Activated T-cell treated with anti-CD3 and anti-CD28 coated beads, Interleukin-2, amount 50 U/mL, for 72 hours (primary cell): ENCODE data around the gene EGLN3. TPM values are rescaled to one million over a fixed set of nuclear protein-coding genes. Genes with fewer than 3 reads are reported as not detected.
A peak's percentile ranks its signal among the peaks of the same experiment; 100 is the strongest.

ENCODE experiments used
- ATAC-seq, 2 donors: fragments of 150-1000 bp; cut with Tn5 transposase; replicated peaks in 1 of 2; 2 replicates each; pipeline ENCODE4 v1.10.0; 2021; ENCODE audit warnings: moderate library complexity in 2 of 2, mild to moderate bottlenecking in 1 of 2
- DNase-seq, 2 donors: peaks; one replicate each; pipeline ENCODE4 v3.0.0; 2021 to 2022; ENCODE audit warnings: mixed read lengths in 1 of 2
- H3K27ac Mint-ChIP-seq: one replicate; pipeline ENCODE4 v1.8.0; 2022; ENCODE audit warnings: mild to moderate bottlenecking, moderate library complexity, mixed read lengths
- H3K27me3 Mint-ChIP-seq: one replicate; pipeline ENCODE4 v1.8.0; 2022; ENCODE audit warnings: low read depth, mixed read lengths
- H3K36me3 Mint-ChIP-seq, 2 donors: one replicate each; pipeline ENCODE4 v1.8.0; 2022; ENCODE audit warnings: mixed read lengths in 2 of 2, mild to moderate bottlenecking in 1 of 2; ENCODE audit not compliant: insufficient read depth in 2 of 2
- H3K4me1 Mint-ChIP-seq: one replicate; pipeline ENCODE4 v1.8.0; 2022; ENCODE audit warnings: low read depth, mixed read lengths
- H3K4me3 Mint-ChIP-seq, 2 donors: one replicate each; pipeline ENCODE4 v1.8.0; 2022; ENCODE audit warnings: mild to moderate bottlenecking in 2 of 2, mixed read lengths in 2 of 2, moderate library complexity in 2 of 2
- H3K9me3 Mint-ChIP-seq, 2 donors: one replicate each; pipeline ENCODE4 v1.8.0; 2022; ENCODE audit warnings: mixed read lengths in 2 of 2
- total RNA-seq, 2 donors: library from RNA; stranded (reverse); gene quantifications; one replicate each; pipeline ENCODE4 v1.2.3, GENCODE V29; 2022

The EGLN3 gene
- 1 to 10 TPM; 2.6 to 8.2 TPM for total RNA-seq

GRCh38 chr14:33950320-33951182 is at the start of gene EGLN3:
EGLN3 (minus strand) TSS chr14:33951074; CDS start chr14:33950752, 322 bp downstream.
- Mint-ChIP-seq H3K27ac (no peak within 1 kb of the TSS), H3K4me3 (peak within 1 kb of the TSS; percentile 89 to 95), H3K27me3 (peaks cover 56% of the 10 kb centered on the region), H3K9me3 (no peaks in the 10 kb centered on the region), H3K4me1 (peaks cover 20% of the 10 kb centered on the region), H3K36me3 (no peaks in the 10 kb centered on the region)
- DNase-seq (peak; percentile 72 to 79), ATAC-seq (peak; percentile 90 to 92)

DNA sequence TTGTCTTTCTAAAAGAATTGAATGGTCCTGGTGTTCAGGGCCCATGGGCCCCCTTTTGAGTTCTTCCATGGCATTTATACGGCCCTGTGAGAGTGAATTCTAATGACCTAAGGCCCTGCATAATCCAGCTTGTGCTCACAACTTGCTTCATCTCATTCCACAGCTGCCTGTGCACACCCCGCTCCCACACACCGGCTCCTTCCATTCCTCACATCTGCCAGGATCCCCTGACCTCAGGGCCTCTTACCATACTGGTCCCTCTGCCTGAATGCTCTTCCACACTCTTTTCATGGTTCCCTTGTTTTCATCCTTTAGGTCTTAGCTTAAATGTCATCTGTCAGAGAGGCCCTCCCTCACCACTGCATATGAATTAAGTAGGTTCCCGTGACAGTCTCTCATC is 49.5 kb upstream of the EGLN3 start:
- Mint-ChIP-seq H3K9me3 (peaks cover 2% of the 10 kb centered on the region in 2 donors), H3K4me1 (no peaks in the 10 kb centered on the region), H3K27ac (no peak overlapping the region), H3K4me3 (no peak overlapping the region), H3K36me3 (no peaks in the 10 kb centered on the region), H3K27me3 (no peaks in the 10 kb centered on the region)
- DNase-seq: no peak
- no peak for ATAC-seq

GRCh38 chr14:33999771-34000291 is 49.0 kb upstream of the EGLN3 start:
- no peaks in the 10 kb centered on the region for H3K36me3 Mint-ChIP-seq

GRCh38 chr14:33997611-33998010 is 46.7 kb upstream of the EGLN3 start:
- DNase-seq (no peak), ATAC-seq (no peak)
- no peak overlapping the region for H3K27ac Mint-ChIP-seq
- no peaks in the 10 kb centered on the region for H3K36me3 Mint-ChIP-seq
- no peaks in the 10 kb centered on the region for H3K27me3 Mint-ChIP-seq
- H3K9me3 Mint-ChIP-seq: peaks cover 2 to 3% of the 10 kb centered on the region in 2 donors
- H3K4me1 Mint-ChIP-seq: no peaks in the 10 kb centered on the region
- no peak overlapping the region for H3K4me3 Mint-ChIP-seq

More at GRCh38 chr14:33999771-34000291, 49.0 kb upstream of the EGLN3 start:
- DNase-seq (no peak), ATAC-seq (no peak)
- no peak overlapping the region for H3K27ac Mint-ChIP-seq
- H3K4me1 Mint-ChIP-seq: no peaks in the 10 kb centered on the region
- H3K27me3 Mint-ChIP-seq: no peaks in the 10 kb centered on the region
- H3K4me3 Mint-ChIP-seq: no peak overlapping the region
- peaks cover 2% of the 10 kb centered on the region in 2 donors for H3K9me3 Mint-ChIP-seq

GRCh38 chr14:33996462-33996861 is 45.6 kb upstream of the EGLN3 start:
- no peaks in the 10 kb centered on the region for H3K4me1 Mint-ChIP-seq
- ATAC-seq: no peak
- no peak for DNase-seq

DNA sequence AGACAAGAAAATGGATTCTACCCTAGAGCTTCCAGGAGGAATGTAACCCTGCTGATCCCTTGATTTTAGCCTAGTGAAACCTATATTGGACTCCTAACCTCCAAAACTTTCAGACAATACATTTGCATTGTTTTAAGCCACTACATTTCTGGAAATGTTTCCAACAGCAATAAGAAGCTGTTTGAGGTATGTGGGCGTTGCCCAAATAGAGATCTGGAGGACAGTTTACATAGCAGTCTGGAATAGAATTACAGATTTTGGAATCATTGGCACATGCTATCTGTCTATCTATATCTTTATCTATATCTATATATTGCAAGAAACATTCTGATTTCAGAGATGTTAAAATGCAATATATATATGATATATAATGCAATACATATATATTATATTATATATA is 42.4 kb upstream of the EGLN3 start:
- ATAC-seq (no peak), DNase-seq (no peak)
- Mint-ChIP-seq H3K9me3 (peaks cover 2 to 4% of the 10 kb centered on the region in 2 donors), H3K27me3 (no peaks in the 10 kb centered on the region), H3K4me3 (no peak overlapping the region), H3K36me3 (no peaks in the 10 kb centered on the region), H3K27ac (no peak overlapping the region), H3K4me1 (peaks cover 8% of the 10 kb centered on the region)

More at GRCh38 chr14:33996462-33996861, 45.6 kb upstream of the EGLN3 start:
- Mint-ChIP-seq H3K27ac (no peak overlapping the region), H3K4me3 (no peak overlapping the region), H3K36me3 (no peaks in the 10 kb centered on the region), H3K27me3 (no peaks in the 10 kb centered on the region), H3K9me3 (peaks cover 2 to 4% of the 10 kb centered on the region in 2 donors)

DNA sequence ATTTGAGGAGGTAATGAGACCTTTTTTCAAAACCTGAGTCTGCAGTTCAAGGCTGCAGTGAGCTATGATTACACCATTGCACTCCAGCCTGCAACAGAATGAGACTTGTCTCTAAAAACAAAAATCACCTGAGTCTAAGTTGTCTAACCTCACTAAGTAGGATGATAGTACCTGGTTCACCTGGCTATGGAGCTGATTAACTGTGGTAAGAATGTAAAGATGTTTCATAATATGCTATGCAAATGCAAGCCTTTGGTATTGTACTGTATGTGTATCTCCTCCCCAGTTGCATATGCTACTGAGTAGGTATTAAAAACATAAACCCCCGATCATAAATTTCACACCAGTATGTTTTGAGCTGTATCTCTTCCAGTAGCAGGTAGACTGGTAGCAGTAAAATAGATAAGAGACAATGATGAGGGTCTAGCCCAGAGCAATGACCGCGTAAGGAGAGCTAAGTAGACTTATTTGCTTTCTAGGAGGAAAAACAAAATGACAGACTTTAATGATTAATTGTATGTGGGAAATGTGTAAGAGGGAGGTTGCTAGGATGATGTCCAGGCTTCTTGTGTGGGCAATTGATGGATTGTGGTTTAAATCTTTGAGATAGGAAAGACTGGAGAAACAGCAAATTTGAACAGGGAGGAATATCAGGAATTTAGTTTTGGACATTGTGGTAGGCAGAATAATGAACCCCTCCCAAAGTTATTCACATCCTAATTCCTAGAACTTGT is 41.6 kb upstream of the EGLN3 start:
- H3K9me3 Mint-ChIP-seq: peaks cover 2 to 4% of the 10 kb centered on the region in 2 donors
- H3K4me1 Mint-ChIP-seq: peaks cover 8% of the 10 kb centered on the region
- DNase-seq: no peak
- H3K27ac Mint-ChIP-seq: no peak overlapping the region
- H3K27me3 Mint-ChIP-seq: no peaks in the 10 kb centered on the region
- no peaks in the 10 kb centered on the region for H3K36me3 Mint-ChIP-seq
- H3K4me3 Mint-ChIP-seq: no peak overlapping the region
- no peak for ATAC-seq

DNA sequence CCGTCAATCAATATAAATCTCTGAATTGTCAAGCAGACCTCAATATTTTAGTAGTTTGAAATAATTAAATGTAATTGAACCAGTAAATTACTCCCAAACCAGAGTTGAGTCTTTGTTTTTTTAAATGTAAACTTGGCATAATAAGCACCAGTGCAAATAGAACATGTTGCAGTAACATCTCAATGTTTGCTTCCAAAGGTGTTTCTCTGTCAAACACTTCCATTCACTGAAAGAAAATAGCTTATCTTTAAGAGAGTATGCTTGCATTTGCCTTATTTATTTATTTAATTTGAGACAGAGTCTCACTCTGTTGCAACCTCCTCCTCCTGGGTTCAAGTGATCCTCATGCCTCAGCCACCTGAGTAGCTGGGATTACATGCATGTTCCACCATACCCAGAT is 39.9 kb upstream of the EGLN3 start:
- Mint-ChIP-seq H3K27me3 (no peaks in the 10 kb centered on the region), H3K36me3 (no peaks in the 10 kb centered on the region), H3K4me1 (peaks cover 8% of the 10 kb centered on the region), H3K27ac (peak overlapping the region; percentile 8), H3K4me3 (no peak overlapping the region), H3K9me3 (peaks cover 0 to 2% of the 10 kb centered on the region in 2 donors)
- DNase-seq (no peak), ATAC-seq (no peak)

DNA sequence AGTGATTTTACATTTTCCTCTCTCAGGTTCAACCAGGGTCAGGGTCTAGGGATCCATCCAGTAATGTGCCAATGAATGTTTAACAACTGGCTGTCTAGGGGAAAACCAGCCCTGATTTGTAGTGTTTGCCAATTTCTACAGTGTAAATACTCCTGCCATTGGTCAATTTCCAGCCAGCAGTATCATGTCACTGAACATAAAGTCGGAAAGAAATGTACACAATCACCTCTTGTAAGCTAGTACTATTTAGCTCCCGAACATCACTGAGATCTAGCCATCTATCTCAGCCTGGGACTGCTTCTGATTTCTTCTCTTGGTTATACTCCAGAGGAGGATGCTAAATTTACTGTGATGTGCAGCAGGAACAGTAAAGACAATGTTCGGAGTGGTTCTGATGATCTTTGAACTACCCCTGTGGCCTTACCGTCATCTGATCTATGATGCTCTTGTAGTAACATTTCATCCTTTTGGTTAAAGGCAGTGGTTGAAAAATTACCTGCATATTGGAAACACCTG is 36.7 kb upstream of the EGLN3 start:
- H3K36me3 Mint-ChIP-seq: peaks cover 0 to 2% of the 10 kb centered on the region in 2 donors
- ATAC-seq (no peak), DNase-seq (no peak)
- no peak overlapping the region for H3K27ac Mint-ChIP-seq
- H3K9me3 Mint-ChIP-seq: peaks cover 0 to 2% of the 10 kb centered on the region in 2 donors
- no peaks in the 10 kb centered on the region for H3K27me3 Mint-ChIP-seq
- no peak overlapping the region for H3K4me3 Mint-ChIP-seq
- H3K4me1 Mint-ChIP-seq: peaks cover 8% of the 10 kb centered on the region

- Mint-ChIP-seq H3K9me3 (no peaks in the 10 kb centered on the region), H3K27me3 (no peaks in the 10 kb centered on the region), H3K4me1 (peaks cover 8% of the 10 kb centered on the region), H3K36me3 (peaks cover 0 to 2% of the 10 kb centered on the region in 2 donors), H3K27ac (no peak overlapping the region), H3K4me3 (no peak overlapping the region)
- DNase-seq (no peak), ATAC-seq (no peak)
Observed at GRCh38 chr14:33986804-33987203, 35.9 kb upstream of the EGLN3 start.

GRCh38 chr14:33985242-33985641 is 34.4 kb upstream of the EGLN3 start:
- no peaks in the 10 kb centered on the region for H3K9me3 Mint-ChIP-seq
- no peak for DNase-seq
- no peaks in the 10 kb centered on the region for H3K27me3 Mint-ChIP-seq
- ATAC-seq: no peak
- peaks cover 0 to 2% of the 10 kb centered on the region in 2 donors for H3K36me3 Mint-ChIP-seq
- H3K27ac Mint-ChIP-seq: no peak overlapping the region
- H3K4me3 Mint-ChIP-seq: no peak overlapping the region
- H3K4me1 Mint-ChIP-seq: peaks cover 3% of the 10 kb centered on the region

GRCh38 chr14:33979613-33980276 is 28.9 kb upstream of the EGLN3 start:
- Mint-ChIP-seq H3K36me3 (no peaks in the 10 kb centered on the region), H3K27me3 (no peaks in the 10 kb centered on the region), H3K9me3 (no peaks in the 10 kb centered on the region), H3K4me3 (no peak overlapping the region), H3K4me1 (no peaks in the 10 kb centered on the region), H3K27ac (no peak overlapping the region)
- DNase-seq: no peak
- no peak for ATAC-seq
